DMS79 treated with DMSO at 0.1 percent for 48 hours (cell line): ENCODE data around the gene RIN1.
"Not testable (repeated sequence)": the region's sequence is repeated elsewhere in the genome, so short reads cannot be mapped to it uniquely, and the experiment has no call there.

Experiments
- DNase-seq: peaks from one replicate; lab custom pipeline; 2025; lab: John Stamatoyannopoulos, UW

RIN1 gene

DNA sequence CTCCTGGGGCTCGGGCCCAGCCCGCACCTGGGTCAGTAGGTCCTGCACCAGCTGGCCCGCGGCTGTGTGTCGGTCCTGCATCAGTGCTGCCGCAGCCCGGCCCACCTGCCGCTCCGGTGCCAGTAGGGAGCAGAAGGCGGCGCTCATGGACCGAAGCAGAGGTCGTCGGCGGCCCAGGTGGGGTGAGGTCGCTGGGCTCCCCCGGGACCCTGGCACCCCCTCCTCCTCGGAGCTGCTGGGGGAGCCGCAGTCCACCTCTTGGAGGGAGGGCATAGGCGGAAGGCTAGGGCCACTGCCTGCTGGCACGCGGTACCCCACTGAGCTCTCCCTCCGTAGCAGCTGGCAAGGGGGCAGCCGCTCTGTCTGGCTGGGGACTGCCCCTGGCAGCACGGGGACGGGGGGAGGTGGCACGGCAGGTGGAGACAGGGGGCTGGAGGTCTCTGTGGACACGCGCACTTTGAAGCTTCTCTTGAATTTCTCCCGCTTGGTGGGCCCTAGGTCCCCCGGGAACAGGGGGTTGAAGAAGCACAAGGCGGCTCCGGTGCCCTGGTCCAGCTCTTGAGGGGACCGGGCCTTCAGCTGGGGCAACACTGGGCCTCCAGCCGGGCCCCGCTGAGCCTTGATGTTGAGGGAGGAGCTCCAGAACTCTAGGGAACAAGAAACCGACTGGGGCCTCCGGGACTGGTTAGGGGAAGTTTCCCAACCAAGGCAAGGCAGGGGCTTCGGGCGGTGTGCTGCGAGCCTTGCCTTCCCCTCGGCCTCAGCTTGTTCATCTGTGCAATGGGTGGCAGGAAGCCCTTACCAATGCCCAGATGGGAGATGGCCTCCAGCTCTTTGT, 1.4 kb downstream of the RIN1 start:
- no peak for DNase-seq

GRCh38 chr11:66333896-66334604, 2.2 kb downstream of the RIN1 start:
- no peak for DNase-seq

DNA sequence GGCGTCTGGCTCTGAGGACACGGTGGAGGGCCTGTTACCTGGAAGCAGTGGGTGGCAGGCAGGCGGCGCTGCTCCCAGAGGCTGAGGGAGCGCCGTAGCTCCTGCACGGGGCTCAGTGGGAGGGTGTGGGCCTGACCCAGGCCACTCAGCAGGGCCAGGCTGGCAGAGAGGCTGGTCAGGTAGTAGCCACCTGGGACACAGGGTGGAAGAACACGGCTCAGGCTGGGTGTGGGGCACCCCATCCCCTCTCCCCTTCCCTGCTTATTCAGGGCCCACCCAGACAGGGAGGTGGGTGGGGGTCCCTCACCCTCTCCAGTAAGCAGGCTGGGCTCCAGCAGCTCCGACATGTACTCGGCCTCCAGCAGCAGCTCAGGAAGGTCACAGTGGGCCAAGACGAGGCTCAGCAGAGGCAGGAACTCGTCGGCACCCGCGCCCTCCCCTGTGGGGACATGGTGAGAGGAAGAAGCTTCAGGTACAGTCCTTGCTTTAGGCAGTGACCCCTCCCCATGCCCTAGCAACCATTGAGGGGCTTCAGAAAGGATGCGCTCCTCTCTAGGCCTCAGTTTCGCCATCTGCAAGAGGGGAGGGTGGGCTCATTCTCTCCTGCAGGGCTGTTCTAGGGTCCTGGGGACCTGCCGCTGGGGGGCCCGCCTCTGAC, 2.9 kb downstream of the RIN1 start:
- no peak for DNase-seq

GRCh38 chr11:66332371-66333219, 3.6 kb downstream of the RIN1 start:
- no peak for DNase-seq

DNA sequence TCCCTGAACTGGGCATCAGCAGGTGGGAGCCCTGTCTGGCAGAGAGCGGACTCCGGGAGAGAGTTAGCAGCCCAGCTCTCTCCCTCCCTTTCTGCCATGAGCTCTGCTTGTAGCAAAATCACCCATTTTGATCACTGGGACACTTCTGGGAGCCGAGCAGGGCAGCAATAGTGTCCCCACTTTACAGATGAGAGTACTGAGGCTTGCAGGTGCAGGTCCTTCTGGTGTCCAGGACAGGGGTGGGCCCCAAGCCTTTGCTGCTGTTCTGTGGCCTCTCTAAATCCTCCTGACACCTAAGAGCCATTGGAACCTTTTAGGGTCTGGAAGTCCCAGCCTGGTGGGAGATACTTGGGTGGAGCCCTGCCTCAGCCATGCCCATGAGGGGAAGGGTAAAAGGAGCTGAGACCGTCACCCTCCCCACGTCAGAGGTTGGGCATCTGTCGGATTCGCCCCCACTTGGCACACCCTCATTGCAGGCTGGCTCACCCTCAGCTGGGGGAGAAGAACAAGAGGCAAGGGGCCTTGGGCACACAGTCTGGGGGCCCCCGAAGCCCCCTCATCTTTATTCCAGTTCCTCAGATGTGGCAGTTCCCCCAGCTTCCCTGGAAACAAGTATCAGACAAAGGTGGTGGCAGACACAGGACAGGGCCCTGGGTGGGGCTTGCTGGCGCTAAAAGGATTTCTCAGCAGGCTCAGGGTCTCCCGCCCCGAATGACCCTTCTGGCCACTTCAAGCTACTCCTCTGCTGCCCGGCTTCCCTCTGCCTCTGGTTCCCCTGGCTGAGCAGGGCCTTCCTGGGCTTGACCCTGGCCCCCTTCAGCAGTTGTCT, 4.5 kb downstream of the RIN1 start:
- no peak for DNase-seq

GRCh38 chr11:66330931-66331330, 5.3 kb downstream of the RIN1 start:
- no peak for DNase-seq

DNA sequence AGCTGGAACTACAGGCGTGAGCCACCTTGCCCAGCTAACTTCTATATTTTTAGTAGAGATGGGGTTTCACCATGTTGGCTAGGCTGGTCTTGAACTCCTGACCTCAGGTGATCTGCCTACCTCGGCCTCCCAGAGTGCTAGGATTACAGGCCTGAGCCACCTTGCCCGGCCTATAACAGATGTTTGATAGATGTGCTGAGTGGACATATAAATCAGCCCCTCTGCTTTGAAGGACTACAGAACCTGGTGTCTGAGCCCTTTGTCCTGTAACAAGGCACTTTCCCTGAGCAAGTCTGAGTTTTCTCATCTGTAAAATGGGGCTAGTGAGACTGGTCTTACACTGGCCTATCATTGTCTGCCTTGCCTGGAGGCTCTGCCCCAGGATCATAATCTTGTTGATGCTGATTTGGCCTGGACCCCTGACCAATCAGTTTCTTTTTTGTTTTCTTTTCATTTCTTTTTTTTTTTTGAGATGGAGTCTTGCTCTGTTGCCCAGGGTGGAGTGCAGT, 7.0 kb downstream of the RIN1 start:
- DNase-seq, result no peak

- peak; percentile 52 for DNase-seq
Observed at GRCh38 chr11:66328302-66329144, 7.7 kb downstream of the RIN1 start.

DNA sequence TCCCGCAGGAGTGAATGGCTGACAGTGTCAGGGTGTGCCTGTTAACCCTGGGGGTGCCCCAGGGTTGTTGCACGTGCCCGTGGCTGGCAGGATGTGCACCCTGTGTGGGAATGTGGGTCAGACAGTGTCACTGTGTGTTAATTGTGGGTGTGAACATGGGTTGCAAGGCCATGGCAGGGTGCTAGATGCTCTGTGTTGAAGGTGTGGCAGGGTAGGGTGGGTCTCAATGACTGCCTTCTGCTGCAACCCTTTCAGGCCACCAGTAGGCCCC, 8.3 kb downstream of the RIN1 start:
- no peak for DNase-seq

GRCh38 chr11:66327171-66328030, 8.8 kb downstream of the RIN1 start:
- no peak for DNase-seq

GRCh38 chr11:66326261-66327111, 9.7 kb downstream of the RIN1 start:
- no peak for DNase-seq

- DNase-seq, result no peak
Observed at GRCh38 chr11:66325263-66325671, 11.0 kb downstream of the RIN1 start.

GRCh38 chr11:66324664-66325063, 11.6 kb downstream of the RIN1 start:
- DNase-seq, result no peak

- DNase-seq, result no peak
Observed at GRCh38 chr11:66323684-66324083, 12.6 kb downstream of the RIN1 start.

DNA sequence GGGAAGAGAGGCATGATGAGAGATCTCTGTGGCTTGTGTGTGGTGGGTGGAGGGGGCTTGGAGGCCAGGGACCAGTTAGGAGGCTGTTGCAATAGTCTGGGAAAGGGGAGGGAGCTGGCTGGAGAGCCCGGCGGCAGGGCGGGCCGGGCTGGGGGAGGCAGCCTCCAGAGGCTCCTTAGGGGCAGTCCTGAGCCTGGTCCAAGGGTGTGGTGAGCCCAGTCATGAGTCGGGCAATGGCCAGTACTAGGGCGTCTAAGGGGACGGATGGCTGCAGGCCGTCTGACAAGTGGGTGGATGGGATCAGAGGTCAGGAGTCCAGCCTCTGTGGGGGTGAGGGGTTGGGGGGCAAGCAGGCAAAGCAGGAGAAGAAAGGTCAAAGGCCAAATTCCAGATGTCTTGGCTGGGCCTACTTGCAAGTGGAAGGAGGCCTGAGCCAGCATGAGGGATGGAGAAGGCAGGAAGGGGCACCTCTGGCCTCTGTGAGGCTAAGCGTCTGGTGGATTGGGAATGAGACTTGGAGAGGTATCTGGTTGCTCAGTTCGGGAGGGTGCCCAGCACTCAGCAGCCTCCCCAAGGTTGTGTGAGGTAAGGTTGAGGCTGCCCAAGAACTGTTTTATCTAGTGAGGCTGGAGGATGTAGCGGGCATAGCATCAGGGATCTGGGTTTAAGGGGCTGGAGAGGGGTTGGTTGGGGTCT, 13.4 kb downstream of the RIN1 start:
- DNase-seq, result no peak

DNA sequence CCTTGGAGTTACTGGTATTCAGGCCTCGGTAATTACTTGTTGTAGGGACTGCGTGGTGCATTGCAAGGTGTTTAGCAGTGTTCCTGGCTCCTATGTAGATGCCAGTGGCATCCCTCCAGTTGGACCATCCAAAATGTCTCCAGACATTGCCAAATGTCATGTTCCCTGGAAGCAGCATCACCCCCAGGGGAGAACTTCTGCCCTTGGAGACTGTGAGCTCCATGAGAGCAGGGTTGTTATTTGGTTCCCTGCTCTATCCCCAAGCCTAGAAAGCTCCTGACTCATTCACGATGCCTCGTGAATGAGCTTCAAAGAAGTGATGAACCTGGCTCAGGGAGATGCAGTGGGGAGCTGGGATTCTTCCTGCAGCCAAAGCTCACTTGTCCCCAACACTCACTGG, 14.6 kb downstream of the RIN1 start:
- DNase-seq, result no peak

- not testable (repeated sequence) for DNase-seq
Observed at GRCh38 chr11:66320748-66321147, 15.5 kb downstream of the RIN1 start.

GRCh38 chr11:66320289-66320688, 15.9 kb downstream of the RIN1 start:
- not testable (repeated sequence) for DNase-seq
